ENCODE measurements around the gene PHAX. TPM values are rescaled to one million over a fixed set of nuclear protein-coding genes. Genes with fewer than 3 reads are reported as not detected.
"Not testable (repeated sequence)": the region's sequence is repeated elsewhere in the genome, so short reads cannot be mapped to it uniquely, and the experiment has no call there.

The PHAX gene
- total RNA-seq, 1 experiment from 2014 or later, result 15.2 TPM

GRCh38 chr5:126613941-126614592 is 13.3 kb downstream of the PHAX start:
- no peaks in the 10 kb centered on the region for H3K9me3 ChIP-seq (ENCODE audit: low read length)
- no peaks in the 10 kb centered on the region for H3K27me3 ChIP-seq (ENCODE audit: low read length)
- no peaks in the 10 kb centered on the region for H3K9me2 ChIP-seq (replicated peaks; ENCODE audit: insufficient read depth, low read length)
- peaks cover 83% of the 10 kb centered on the region for H3K79me2 ChIP-seq (ENCODE audit: low read length)
- H3K4me2 ChIP-seq (ENCODE audit: low read depth, low read length, poor library complexity, severe bottlenecking), result no peak overlapping the region
- H3K27ac ChIP-seq (ENCODE audit: low read length), result no peak overlapping the region
- no peaks in the 10 kb centered on the region for H4K20me1 ChIP-seq (ENCODE audit: insufficient read depth, low read depth, low read length)
- H2AFZ ChIP-seq (ENCODE audit: low read length), result no peak overlapping the region
- peaks cover 22% of the 10 kb centered on the region; the same call in 1 of the 2 replicates for H3K36me3 ChIP-seq (ENCODE audit: insufficient read depth, low read length)
- no peak overlapping the region for H3K9ac ChIP-seq (ENCODE audit: low read length)
- H3K4me1 ChIP-seq (ENCODE audit: low read length), result peaks cover 7% of the 10 kb centered on the region
- H3K4me3 ChIP-seq (ENCODE audit: low read length), result no peak overlapping the region
- no peak for DNase-seq

- H3K4me1 ChIP-seq (ENCODE audit: low read length), result peaks cover 7% of the 10 kb centered on the region
- no peaks in the 10 kb centered on the region for H3K27me3 ChIP-seq (ENCODE audit: low read length)
- H3K4me3 ChIP-seq (ENCODE audit: low read length), result no peak overlapping the region
- H4K20me1 ChIP-seq (ENCODE audit: insufficient read depth, low read depth, low read length), result no peaks in the 10 kb centered on the region
- H3K9me2 ChIP-seq (replicated peaks; ENCODE audit: insufficient read depth, low read length), result no peaks in the 10 kb centered on the region
- H3K9ac ChIP-seq (ENCODE audit: low read length), result no peak overlapping the region
- H3K4me2 ChIP-seq (ENCODE audit: low read depth, low read length, poor library complexity, severe bottlenecking), result no peak overlapping the region
- peaks cover 79% of the 10 kb centered on the region for H3K79me2 ChIP-seq (ENCODE audit: low read length)
- H3K9me3 ChIP-seq (ENCODE audit: low read length), result no peaks in the 10 kb centered on the region
- peaks cover 19% of the 10 kb centered on the region; the same call in 1 of the 2 replicates for H3K36me3 ChIP-seq (ENCODE audit: insufficient read depth, low read length)
- peak; percentile 60 for DNase-seq
- H3K27ac ChIP-seq (ENCODE audit: low read length), result no peak overlapping the region
- H2AFZ ChIP-seq (ENCODE audit: low read length), result no peak overlapping the region
Observed at GRCh38 chr5:126615286-126615685, 14.5 kb downstream of the PHAX start.

- H3K4me1 ChIP-seq (ENCODE audit: low read length); H3K4me3 ChIP-seq (ENCODE audit: low read length); DNase-seq; H3K9me2 ChIP-seq (replicated peaks; ENCODE audit: insufficient read depth, low read length); H3K27ac ChIP-seq (ENCODE audit: low read length); H3K4me2 ChIP-seq (ENCODE audit: low read depth, low read length, poor library complexity, severe bottlenecking); H3K9ac ChIP-seq (ENCODE audit: low read length); H2AFZ ChIP-seq (ENCODE audit: low read length); H3K27me3 ChIP-seq (ENCODE audit: low read length); H4K20me1 ChIP-seq (ENCODE audit: insufficient read depth, low read depth, low read length); H3K9me3 ChIP-seq (ENCODE audit: low read length): not testable (repeated sequence)
- Histone ChIP-seq H3K79me2 (ENCODE audit: low read length) (peaks cover 68% of the 10 kb centered on the region), H3K36me3 (ENCODE audit: insufficient read depth, low read length) (peaks cover 22% of the 10 kb centered on the region; the same call in 1 of the 2 replicates)
Observed at GRCh38 chr5:126617603-126618002, 16.9 kb downstream of the PHAX start.

GRCh38 chr5:126619781-126620180 is 19.0 kb downstream of the PHAX start:
- Histone ChIP-seq H2AFZ (ENCODE audit: low read length) (no peak overlapping the region), H3K9me3 (ENCODE audit: low read length) (no peaks in the 10 kb centered on the region), H3K4me2 (ENCODE audit: low read depth, low read length, poor library complexity, severe bottlenecking) (no peak overlapping the region), H3K9ac (ENCODE audit: low read length) (no peak overlapping the region), H3K4me1 (ENCODE audit: low read length) (peaks cover 6% of the 10 kb centered on the region), H4K20me1 (ENCODE audit: insufficient read depth, low read depth, low read length) (no peaks in the 10 kb centered on the region), H3K79me2 (ENCODE audit: low read length) (peaks cover 48% of the 10 kb centered on the region), H3K4me3 (ENCODE audit: low read length) (no peak overlapping the region), H3K9me2 (replicated peaks; ENCODE audit: insufficient read depth, low read length) (no peaks in the 10 kb centered on the region), H3K27ac (ENCODE audit: low read length) (no peak overlapping the region), H3K36me3 (ENCODE audit: insufficient read depth, low read length) (peaks cover 32% of the 10 kb centered on the region; the same call in 1 of the 2 replicates), H3K27me3 (ENCODE audit: low read length) (no peaks in the 10 kb centered on the region)
- DNase-seq, result no peak

GRCh38 chr5:126624534-126624933 is 23.8 kb downstream of the PHAX start:
- Histone ChIP-seq H3K9ac (ENCODE audit: low read length) (no peak overlapping the region), H3K79me2 (ENCODE audit: low read length) (peaks cover 19% of the 10 kb centered on the region), H3K27me3 (ENCODE audit: low read length) (no peaks in the 10 kb centered on the region), H3K4me1 (ENCODE audit: low read length) (no peaks in the 10 kb centered on the region), H4K20me1 (ENCODE audit: insufficient read depth, low read depth, low read length) (0 out of 2 replicates have a peak, but pooled peaks cover 6% of the 10 kb centered on the region), H3K36me3 (ENCODE audit: insufficient read depth, low read length) (peaks cover 21% of the 10 kb centered on the region; the same call in 1 of the 2 replicates), H3K27ac (ENCODE audit: low read length) (no peak overlapping the region), H3K4me3 (ENCODE audit: low read length) (no peak overlapping the region), H2AFZ (ENCODE audit: low read length) (no peak overlapping the region), H3K9me3 (ENCODE audit: low read length) (no peaks in the 10 kb centered on the region), H3K9me2 (replicated peaks; ENCODE audit: insufficient read depth, low read length) (no peaks in the 10 kb centered on the region), H3K4me2 (ENCODE audit: low read depth, low read length, poor library complexity, severe bottlenecking) (no peak overlapping the region)
- no peak for DNase-seq

GRCh38 chr5:126628102-126628501 is 27.4 kb downstream of the PHAX start:
- no peak overlapping the region for H3K4me2 ChIP-seq (ENCODE audit: low read depth, low read length, poor library complexity, severe bottlenecking)
- peaks cover 13% of the 10 kb centered on the region; the same call in 1 of the 2 replicates for H3K36me3 ChIP-seq (ENCODE audit: insufficient read depth, low read length)
- no peaks in the 10 kb centered on the region for H3K79me2 ChIP-seq (ENCODE audit: low read length)
- no peaks in the 10 kb centered on the region for H3K9me3 ChIP-seq (ENCODE audit: low read length)
- no peak for DNase-seq
- no peak overlapping the region for H3K4me3 ChIP-seq (ENCODE audit: low read length)
- no peaks in the 10 kb centered on the region for H3K27me3 ChIP-seq (ENCODE audit: low read length)
- 0 out of 2 replicates have a peak, but pooled peaks cover 6% of the 10 kb centered on the region for H4K20me1 ChIP-seq (ENCODE audit: insufficient read depth, low read depth, low read length)
- H3K9ac ChIP-seq (ENCODE audit: low read length), result no peak overlapping the region
- no peaks in the 10 kb centered on the region for H3K9me2 ChIP-seq (replicated peaks; ENCODE audit: insufficient read depth, low read length)
- no peak overlapping the region for H3K27ac ChIP-seq (ENCODE audit: low read length)
- no peak overlapping the region for H2AFZ ChIP-seq (ENCODE audit: low read length)
- no peaks in the 10 kb centered on the region for H3K4me1 ChIP-seq (ENCODE audit: low read length)

- Histone ChIP-seq H3K4me1 (ENCODE audit: low read length) (no peaks in the 10 kb centered on the region), H3K27me3 (ENCODE audit: low read length) (no peaks in the 10 kb centered on the region), H4K20me1 (ENCODE audit: insufficient read depth, low read depth, low read length) (0 out of 2 replicates have a peak, but pooled peaks cover 6% of the 10 kb centered on the region), H3K4me2 (ENCODE audit: low read depth, low read length, poor library complexity, severe bottlenecking) (no peak overlapping the region), H3K27ac (ENCODE audit: low read length) (no peak overlapping the region), H3K79me2 (ENCODE audit: low read length) (no peaks in the 10 kb centered on the region), H3K9ac (ENCODE audit: low read length) (no peak overlapping the region), H3K9me3 (ENCODE audit: low read length) (no peaks in the 10 kb centered on the region), H3K9me2 (replicated peaks; ENCODE audit: insufficient read depth, low read length) (no peaks in the 10 kb centered on the region), H2AFZ (ENCODE audit: low read length) (no peak overlapping the region), H3K4me3 (ENCODE audit: low read length) (no peak overlapping the region), H3K36me3 (ENCODE audit: insufficient read depth, low read length) (no peaks in the 10 kb centered on the region)
- no peak for DNase-seq
Observed at GRCh38 chr5:126631920-126632319, 31.2 kb downstream of the PHAX start.

GRCh38 chr5:126633552-126633951 is 32.8 kb downstream of the PHAX start:
- Histone ChIP-seq H4K20me1 (ENCODE audit: insufficient read depth, low read depth, low read length) (0 out of 2 replicates have a peak, but pooled peaks cover 6% of the 10 kb centered on the region), H3K27ac (ENCODE audit: low read length) (no peak overlapping the region), H3K9me3 (ENCODE audit: low read length) (no peaks in the 10 kb centered on the region), H3K4me2 (ENCODE audit: low read depth, low read length, poor library complexity, severe bottlenecking) (no peak overlapping the region), H3K9me2 (replicated peaks; ENCODE audit: insufficient read depth, low read length) (no peaks in the 10 kb centered on the region), H3K9ac (ENCODE audit: low read length) (no peak overlapping the region), H2AFZ (ENCODE audit: low read length) (no peak overlapping the region), H3K4me1 (ENCODE audit: low read length) (no peaks in the 10 kb centered on the region), H3K79me2 (ENCODE audit: low read length) (no peaks in the 10 kb centered on the region), H3K36me3 (ENCODE audit: insufficient read depth, low read length) (no peaks in the 10 kb centered on the region), H3K27me3 (ENCODE audit: low read length) (no peaks in the 10 kb centered on the region), H3K4me3 (ENCODE audit: low read length) (no peak overlapping the region)
- no peak for DNase-seq

Measured in Karpas-422 (cell line).